Adrenal gland (tissue), 12 donors: ENCODE data around the gene ZNF133. TPM values are rescaled to one million over a fixed set of nuclear protein-coding genes. Genes with fewer than 3 reads are reported as not detected.
"Not testable (repeated sequence)": the region's sequence is repeated elsewhere in the genome, so short reads cannot be mapped to it uniquely, and the experiment has no call there.

Experiments used
- DNase-seq, 7 donors: peaks; one replicate each; pipeline ENCODE4 v3.0.0-alpha.2; 2019 to 2020
- H3K27ac ChIP-seq, 5 donors: fragments of 200-600 bp; sonication (generic) in 4 of 5; 1 replicate in 3 of 5; 2 replicates in 2 of 5; pipeline versions ENCODE4 v1.5.1 to v1.8.0; 2016 to 2020; ENCODE audit warnings: mild to moderate bottlenecking in 1 of 5
- H3K27me3 ChIP-seq: fragments of 200-600 bp; 2 replicates; pipeline ENCODE4 v1.8.0; 2021
- H3K36me3 ChIP-seq, 2 donors: fragments of 200-600 bp; replicated peaks in 1 of 2; 1 replicate in 1 of 2; 2 replicates in 1 of 2; pipeline versions ENCODE4 v1.5.1 to v1.8.0; 2018 to 2022
- H3K4me1 ChIP-seq, 2 donors: fragments of 200-600 bp; replicated peaks in 1 of 2; 1 replicate in 1 of 2; 2 replicates in 1 of 2; pipeline versions ENCODE4 v1.5.1 to v1.8.0; 2018 to 2021
- H3K4me3 ChIP-seq, 4 donors: fragments of 200-600 bp; sonication (generic) in 3 of 4; one replicate each; pipeline ENCODE4 v1.5.1; 2016 to 2018
- H3K9me3 ChIP-seq, 3 donors: fragments of 200-600 bp; sonication (generic) in 1 of 3; replicated peaks in 1 of 3; 1 replicate in 2 of 3; 2 replicates in 1 of 3; pipeline versions ENCODE4 v1.5.1 to v1.8.0; 2016 to 2021
- CTCF ChIP-seq, 6 experiments: fragments of 450-650 bp in 4 of 6; fragments of 200-600 bp in 2 of 6; sonication (generic) in 1 of 6; IDR thresholded peaks; 1 replicate in 5 of 6; 2 replicates in 1 of 6; pipeline versions ENCODE4 v1.5.1 to v1.8.0; 2016 to 2021; ENCODE audit warnings: antibody characterized with exemption in 6 of 6, mild to moderate bottlenecking in 2 of 6, moderate library complexity in 1 of 6
- POLR2A ChIP-seq, 2 donors: fragments of 450-650 bp; IDR thresholded peaks; one replicate each; pipeline ENCODE4 v1.6.1; 2017; ENCODE audit warnings: antibody characterized with exemption in 2 of 2, mild to moderate bottlenecking in 2 of 2, moderate library complexity in 1 of 2
- WGBS, 4 donors: extraction: QIAGEN DNeasy Blood & Tissue Kit in 2 of 4; methylation state at CpG; one replicate each; pipeline versions ENCODE4 v1.1.5 to v1.1.7; 2013 to 2017; 5-methylcytosine and 5-hydroxymethylcytosine counted together
- intact Hi-C, 2 donors: fragments of 100-400 bp; cut with DNase I; formaldehyde crosslinking; loops; one replicate each; pipeline versions ENCODE4 v1.14.1 to v1.15.0; 2022 to 2023
- polyA plus RNA-seq, 3 donors: library from polyadenylated mRNA; stranded (reverse); fragments of 200-250 nt in 2 of 3; fragments of 350-450 nt in 1 of 3; fragmentation: Illumina TruSeq in 1 of 3; extraction: RNeasy Lipid Tissue Mini Kit (QIAGEN cat#74804) in 1 of 3; gene quantifications; one replicate each; pipeline ENCODE4 v1.2.3, GENCODE V29; 2013 to 2014
- total RNA-seq, 9 donors: library from RNA; depleted of rRNA in 4 of 9; stranded (reverse); fragments of >200 nt in 4 of 9; fragments of 120-200 nt in 1 of 9; fragmentation: NEBNext Ultra II Directional in 1 of 9; extraction: Animal tissue kit (Norgen Biotek cat#: 25700) in 1 of 9; gene quantifications; one replicate each; pipeline versions ENCODE4 v1.1.0 to v1.2.4, GENCODE V29; 2013 to 2023
- donor health status: healthy with polysubstance abuse.
- donor health status: Bipolar disorder and iron deficiency.
- donor health status: DM: yes; HTN: yes; CAD: no.
- donor health status: DM: no; HTN: no; CAD: no.
- donor health status: DM: no; HTN: no; CAD: no.
- donor health status: DM: yes; HTN: yes; CAD: no.

ZNF133 gene
- total and polyA plus RNA-seq, 12 donors: 7.1 to 54.9 (median 13.4) TPM

- intact Hi-C loops: loop anchor here in 1 of 2 donors (10.0 kb wide), 1 partner anchor 768 kb away; no protein-coding TSS in a partner anchor
- no peaks in the 10 kb centered on the region for H3K9me3 ChIP-seq
- no peak for TF ChIP-seq POLR2A (IDR thresholded peaks at IDR 0.05)
- peak; percentile 31 to 58 (median 46) for TF ChIP-seq CTCF (IDR thresholded peaks at IDR 0.05)
- WGBS, 4 donors: 26 to 48% (median 29%) methylated on average over 6 of the region's 6 CpGs
- no peak overlapping the region for H3K27ac ChIP-seq
- DNase-seq: peak; percentile 56 to 87 (median 80)
- H3K36me3 ChIP-seq: no peaks in the 10 kb centered on the region
- H3K27me3 ChIP-seq: no peaks in the 10 kb centered on the region
- no peak overlapping the region for H3K4me3 ChIP-seq
- H3K4me1 ChIP-seq: no peaks in the 10 kb centered on the region
These were observed 15.9 kb upstream of the ZNF133 start for GRCh38 chr20:18272451-18272850.

- intact Hi-C loops: loop anchor here in 1 of 2 donors (10.0 kb wide), 1 partner anchor 769 kb away; no protein-coding TSS in a partner anchor
- no peaks in the 10 kb centered on the region for H3K9me3 ChIP-seq
These were observed 14.6 kb upstream of the ZNF133 start for GRCh38 chr20:18273738-18274137.

GRCh38 chr20:18275960-18276359 is 12.4 kb upstream of the ZNF133 start:
- intact Hi-C loops: loop anchor here in 1 of 2 donors (10.0 kb wide), 1 partner anchor 771 kb away; no protein-coding TSS in a partner anchor
- peaks cover 18% of the 10 kb centered on the region for H3K27me3 ChIP-seq
- 83 to 93% (median 84%) methylated on average over 7 of the region's 7 CpGs for WGBS, 4 donors
- not testable (repeated sequence) for H3K27ac ChIP-seq, H3K9me3 ChIP-seq, DNase-seq, H3K4me1 ChIP-seq, H3K36me3 ChIP-seq, H3K4me3 ChIP-seq

More at GRCh38 chr20:18273738-18274137, 14.6 kb upstream of the ZNF133 start:
- Histone ChIP-seq H3K27ac (no peak overlapping the region), H3K4me3 (no peak overlapping the region), H3K4me1 (no peaks in the 10 kb centered on the region), H3K27me3 (no peaks in the 10 kb centered on the region), H3K36me3 (no peaks in the 10 kb centered on the region)
- TF ChIP-seq CTCF (IDR thresholded peaks at IDR 0.05) (no peak), POLR2A (IDR thresholded peaks at IDR 0.05) (no peak)
- no peak for DNase-seq

GRCh38 chr20:18276821-18277220 is 11.5 kb upstream of the ZNF133 start:
- TF ChIP-seq CTCF (IDR thresholded peaks at IDR 0.05) (peak; percentile 59 to 78 (median 75)), POLR2A (IDR thresholded peaks at IDR 0.05) (no peak)
- H3K36me3 ChIP-seq: no peaks in the 10 kb centered on the region
- no peaks in the 10 kb centered on the region for H3K4me1 ChIP-seq
- 12 to 16% (median 13%) methylated on average over 8 to 12 of the region's 12 CpGs for WGBS, 4 donors
- peak; percentile 73 to 83 (median 78) for DNase-seq
- no peak overlapping the region for H3K4me3 ChIP-seq
- no peaks in the 10 kb centered on the region for H3K9me3 ChIP-seq
- intact Hi-C loops: loop anchor here in 1 of 2 donors (10.0 kb wide), 1 partner anchor 772 kb away; no protein-coding TSS in a partner anchor
- H3K27ac ChIP-seq: no peak overlapping the region
- peaks cover 18% of the 10 kb centered on the region for H3K27me3 ChIP-seq

GRCh38 chr20:18279242-18279641 is 9.1 kb upstream of the ZNF133 start:
- Histone ChIP-seq H3K4me3 (no peak overlapping the region), H3K9me3 (no peaks in the 10 kb centered on the region), H3K27ac (no peak overlapping the region), H3K36me3 (no peaks in the 10 kb centered on the region), H3K27me3 (peaks cover 18% of the 10 kb centered on the region), H3K4me1 (no peaks in the 10 kb centered on the region)
- 42 to 75% (median 65%) methylated on average over 2 of the region's 2 CpGs for WGBS, 4 donors
- no peak for DNase-seq
- intact Hi-C loops: loop anchor here in 1 of 2 donors (10.0 kb wide), 1 partner anchor 774 kb away; no protein-coding TSS in a partner anchor
- TF ChIP-seq CTCF (IDR thresholded peaks at IDR 0.05) (no peak), POLR2A (IDR thresholded peaks at IDR 0.05) (no peak)
